Rectal smooth muscle tissue (tissue), 1 donor: ENCODE measurements around the gene GAREM1.
A peak's percentile ranks its signal among the peaks of the same experiment; 100 is the strongest.
"Not testable (repeated sequence)": the region's sequence is repeated elsewhere in the genome, so short reads cannot be mapped to it uniquely, and the experiment has no call there.

ENCODE experiments used
- H3K27ac ChIP-seq: one replicate; pipeline ENCODE4 v1.7.0; 2013; ENCODE audit warnings: low read depth, low read length, inconsistent platforms
- H3K27me3 ChIP-seq: one replicate; pipeline ENCODE4 v1.7.0; 2013; ENCODE audit warnings: low read length; ENCODE audit not compliant: control insufficient read depth, insufficient read depth
- H3K36me3 ChIP-seq: one replicate; pipeline ENCODE4 v1.7.0; 2013; ENCODE audit warnings: low read length; ENCODE audit not compliant: control insufficient read depth, insufficient read depth
- H3K4me1 ChIP-seq: one replicate; pipeline ENCODE4 v1.7.0; 2013; ENCODE audit warnings: low read length; ENCODE audit not compliant: control insufficient read depth, insufficient read depth
- H3K4me3 ChIP-seq: one replicate; pipeline ENCODE4 v1.7.0; 2013; ENCODE audit warnings: low read length
- H3K9ac ChIP-seq: one replicate; pipeline ENCODE4 v1.7.0; 2013; ENCODE audit warnings: low read length

The GAREM1 gene

GRCh38 chr18:32349728-32350395 is 120.8 kb downstream of the GAREM1 start:
- Histone ChIP-seq H3K4me3 (no peak overlapping the region), H3K27ac (peak overlapping the region; percentile 64)

GRCh38 chr18:32346671-32347070 is 124.0 kb downstream of the GAREM1 start:
- Histone ChIP-seq H3K4me1 (peaks cover 27% of the 10 kb centered on the region), H3K27me3 (no peaks in the 10 kb centered on the region), H3K4me3 (no peak overlapping the region), H3K9ac (no peak overlapping the region), H3K36me3 (no peaks in the 10 kb centered on the region), H3K27ac (peak overlapping the region; percentile 31)

More at GRCh38 chr18:32349728-32350395, 120.8 kb downstream of the GAREM1 start:
- H3K36me3 ChIP-seq = no peaks in the 10 kb centered on the region
- H3K9ac ChIP-seq = no peak overlapping the region
- H3K27me3 ChIP-seq = no peaks in the 10 kb centered on the region
- H3K4me1 ChIP-seq = peaks cover 28% of the 10 kb centered on the region

- Histone ChIP-seq H3K36me3 (no peaks in the 10 kb centered on the region), H3K27ac (no peak overlapping the region), H3K27me3 (no peaks in the 10 kb centered on the region), H3K4me3 (no peak overlapping the region), H3K9ac (no peak overlapping the region), H3K4me1 (peaks cover 9% of the 10 kb centered on the region)
Observed at GRCh38 chr18:32343634-32344033, 127.0 kb downstream of the GAREM1 start.

- H3K9ac ChIP-seq, H3K27me3 ChIP-seq, H3K4me3 ChIP-seq, H3K27ac ChIP-seq, H3K4me1 ChIP-seq, H3K36me3 ChIP-seq: not testable (repeated sequence)
Observed at GRCh38 chr18:32341112-32341511, 129.6 kb downstream of the GAREM1 start.

- Histone ChIP-seq H3K36me3 (no peaks in the 10 kb centered on the region), H3K27ac (no peak overlapping the region), H3K9ac (no peak overlapping the region), H3K4me1 (no peaks in the 10 kb centered on the region), H3K4me3 (no peak overlapping the region), H3K27me3 (no peaks in the 10 kb centered on the region)
Observed at GRCh38 chr18:32339045-32339444, 131.6 kb downstream of the GAREM1 start.

- no peaks in the 10 kb centered on the region for H3K27me3 ChIP-seq
- H3K27ac ChIP-seq = no peak overlapping the region
- H3K36me3 ChIP-seq = no peaks in the 10 kb centered on the region
- H3K4me3 ChIP-seq = no peak overlapping the region
- H3K4me1 ChIP-seq = no peaks in the 10 kb centered on the region
- no peak overlapping the region for H3K9ac ChIP-seq
Observed at GRCh38 chr18:32337821-32338220, 132.9 kb downstream of the GAREM1 start.

- Histone ChIP-seq H3K36me3 (no peaks in the 10 kb centered on the region), H3K27me3 (no peaks in the 10 kb centered on the region), H3K27ac (no peak overlapping the region), H3K4me3 (no peak overlapping the region), H3K9ac (no peak overlapping the region), H3K4me1 (no peaks in the 10 kb centered on the region)
Observed at GRCh38 chr18:32337347-32337746, 133.3 kb downstream of the GAREM1 start.

GRCh38 chr18:32335228-32335627 is 135.5 kb downstream of the GAREM1 start:
- no peak overlapping the region for H3K4me3 ChIP-seq
- no peaks in the 10 kb centered on the region for H3K36me3 ChIP-seq
- no peak overlapping the region for H3K9ac ChIP-seq
- H3K27me3 ChIP-seq = no peaks in the 10 kb centered on the region
- no peak overlapping the region for H3K27ac ChIP-seq
- no peaks in the 10 kb centered on the region for H3K4me1 ChIP-seq

- no peaks in the 10 kb centered on the region for H3K27me3 ChIP-seq
- no peaks in the 10 kb centered on the region for H3K36me3 ChIP-seq
- H3K4me3 ChIP-seq = no peak overlapping the region
- H3K27ac ChIP-seq = no peak overlapping the region
- no peaks in the 10 kb centered on the region for H3K4me1 ChIP-seq
- H3K9ac ChIP-seq = no peak overlapping the region
Observed at GRCh38 chr18:32333781-32334180, 136.9 kb downstream of the GAREM1 start.

- Histone ChIP-seq H3K4me3 (no peak overlapping the region), H3K27ac (no peak overlapping the region), H3K4me1 (no peaks in the 10 kb centered on the region), H3K36me3 (no peaks in the 10 kb centered on the region), H3K27me3 (no peaks in the 10 kb centered on the region), H3K9ac (no peak overlapping the region)
Observed at GRCh38 chr18:32332708-32333107, 138.0 kb downstream of the GAREM1 start.

- no peaks in the 10 kb centered on the region for H3K36me3 ChIP-seq
- H3K4me3 ChIP-seq = no peak overlapping the region
- H3K27ac ChIP-seq = no peak overlapping the region
- peaks cover 11% of the 10 kb centered on the region for H3K4me1 ChIP-seq
- no peaks in the 10 kb centered on the region for H3K27me3 ChIP-seq
- H3K9ac ChIP-seq = no peak overlapping the region
Observed at GRCh38 chr18:32328974-32329373, 141.7 kb downstream of the GAREM1 start.

- H3K27ac ChIP-seq = no peak overlapping the region
- H3K9ac ChIP-seq = no peak overlapping the region
- no peaks in the 10 kb centered on the region for H3K36me3 ChIP-seq
- peaks cover 11% of the 10 kb centered on the region for H3K4me1 ChIP-seq
- H3K4me3 ChIP-seq = no peak overlapping the region
- no peaks in the 10 kb centered on the region for H3K27me3 ChIP-seq
Observed at GRCh38 chr18:32328379-32328778, 142.3 kb downstream of the GAREM1 start.
